Measurements from ENCODE around the gene SYCP2L. TPM values are rescaled to one million over a fixed set of nuclear protein-coding genes. Genes with fewer than 3 reads are reported as not detected.
"Not testable (repeated sequence)": the region's sequence is repeated elsewhere in the genome, so short reads cannot be mapped to it uniquely, and the experiment has no call there.

SYCP2L gene
- total and polyA plus RNA-seq, 2 donors from 2014 or later: 1.0 to 1.5 TPM

DNA sequence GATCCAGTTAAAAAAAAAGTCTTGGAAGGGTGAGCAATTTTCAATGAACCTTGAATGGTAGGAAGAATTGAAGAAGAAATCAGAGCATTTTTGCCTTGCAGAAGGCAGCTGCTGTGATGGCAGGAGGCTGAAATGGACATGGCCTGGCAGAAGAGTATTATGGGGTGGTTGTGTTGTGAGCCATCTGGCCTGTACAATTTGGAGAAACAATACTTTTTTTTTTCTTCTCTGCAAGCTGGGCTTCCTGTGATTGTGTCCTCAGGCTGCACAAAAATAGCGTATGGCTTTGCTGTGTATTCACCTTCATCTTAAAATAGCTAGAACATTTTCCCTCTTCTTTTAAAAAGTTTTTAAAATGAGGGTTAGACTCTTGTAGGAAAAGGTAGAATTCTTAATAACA is 21.4 kb downstream of the SYCP2L start:
- TF ChIP-seq, protein P1, sequence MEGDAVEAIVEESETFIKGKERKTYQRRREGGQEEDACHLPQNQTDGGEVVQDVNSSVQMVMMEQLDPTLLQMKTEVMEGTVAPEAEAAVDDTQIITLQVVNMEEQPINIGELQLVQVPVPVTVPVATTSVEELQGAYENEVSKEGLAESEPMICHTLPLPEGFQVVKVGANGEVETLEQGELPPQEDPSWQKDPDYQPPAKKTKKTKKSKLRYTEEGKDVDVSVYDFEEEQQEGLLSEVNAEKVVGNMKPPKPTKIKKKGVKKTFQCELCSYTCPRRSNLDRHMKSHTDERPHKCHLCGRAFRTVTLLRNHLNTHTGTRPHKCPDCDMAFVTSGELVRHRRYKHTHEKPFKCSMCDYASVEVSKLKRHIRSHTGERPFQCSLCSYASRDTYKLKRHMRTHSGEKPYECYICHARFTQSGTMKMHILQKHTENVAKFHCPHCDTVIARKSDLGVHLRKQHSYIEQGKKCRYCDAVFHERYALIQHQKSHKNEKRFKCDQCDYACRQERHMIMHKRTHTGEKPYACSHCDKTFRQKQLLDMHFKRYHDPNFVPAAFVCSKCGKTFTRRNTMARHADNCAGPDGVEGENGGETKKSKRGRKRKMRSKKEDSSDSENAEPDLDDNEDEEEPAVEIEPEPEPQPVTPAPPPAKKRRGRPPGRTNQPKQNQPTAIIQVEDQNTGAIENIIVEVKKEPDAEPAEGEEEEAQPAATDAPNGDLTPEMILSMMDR (IDR thresholded peaks at IDR 0.05; ENCODE audit: borderline replicate concordance, extremely low read depth, insufficient read depth): no peak
- intact Hi-C loops (cut with DNase I): no loop called here
- Histone ChIP-seq H3K4me3 (ENCODE audit: low read length in 3 of 3) (no peak overlapping the region), H3K9ac (ENCODE audit: low read length in 3 of 3) (no peak overlapping the region), H3K27ac (ENCODE audit: low read depth in 2 of 2, low read length in 2 of 2) (no peak overlapping the region), H3K36me3 (ENCODE audit: control insufficient read depth in 2 of 3, insufficient read depth in 3 of 3, low read length in 3 of 3) (no peaks in the 10 kb centered on the region), H3K4me1 (ENCODE audit: control insufficient read depth in 2 of 3, insufficient read depth in 2 of 3, low read depth in 1 of 3, low read length in 3 of 3) (no peaks in the 10 kb centered on the region), H3K9me3 (ENCODE audit: control insufficient read depth in 2 of 3, insufficient read depth in 1 of 3, low read length in 3 of 3) (no peaks in the 10 kb centered on the region), H3K27me3 (ENCODE audit: control insufficient read depth, insufficient read depth, low read length) (no peaks in the 10 kb centered on the region)
- no peak for DNase-seq
- no peak for FAIRE-seq

DNA sequence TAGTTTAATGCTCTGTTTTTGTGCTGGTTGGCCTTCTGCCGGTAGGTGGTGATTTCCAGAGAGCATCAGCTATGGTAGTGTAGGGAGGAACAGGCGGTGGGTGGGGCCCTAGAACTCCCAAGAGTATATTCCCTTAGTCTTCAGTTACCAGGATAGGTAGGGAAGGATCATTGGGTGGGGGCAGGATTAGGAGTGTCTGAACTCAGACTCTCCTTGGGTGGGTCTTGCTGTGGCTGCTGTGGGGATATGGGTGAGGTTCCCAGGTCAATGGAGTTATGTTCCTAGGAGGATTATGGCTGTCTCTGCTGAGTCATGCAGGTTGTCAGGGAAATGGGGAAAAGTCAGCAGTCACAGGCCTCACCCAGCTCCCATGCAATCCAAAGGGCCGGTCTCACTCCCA is 32.7 kb downstream of the SYCP2L start:
- intact Hi-C loops (cut with DNase I); DNase-seq; H3K27me3 ChIP-seq (ENCODE audit: control insufficient read depth, insufficient read depth, low read length); H3K4me1 ChIP-seq (ENCODE audit: control insufficient read depth in 2 of 3, insufficient read depth in 2 of 3, low read depth in 1 of 3, low read length in 3 of 3); FAIRE-seq; H3K4me3 ChIP-seq (ENCODE audit: low read length in 3 of 3); H3K9me3 ChIP-seq (ENCODE audit: control insufficient read depth in 2 of 3, insufficient read depth in 1 of 3, low read length in 3 of 3); H3K36me3 ChIP-seq (ENCODE audit: control insufficient read depth in 2 of 3, insufficient read depth in 3 of 3, low read length in 3 of 3); H3K9ac ChIP-seq (ENCODE audit: low read length in 3 of 3); H3K27ac ChIP-seq (ENCODE audit: low read depth in 2 of 2, low read length in 2 of 2): not testable (repeated sequence)

DNA sequence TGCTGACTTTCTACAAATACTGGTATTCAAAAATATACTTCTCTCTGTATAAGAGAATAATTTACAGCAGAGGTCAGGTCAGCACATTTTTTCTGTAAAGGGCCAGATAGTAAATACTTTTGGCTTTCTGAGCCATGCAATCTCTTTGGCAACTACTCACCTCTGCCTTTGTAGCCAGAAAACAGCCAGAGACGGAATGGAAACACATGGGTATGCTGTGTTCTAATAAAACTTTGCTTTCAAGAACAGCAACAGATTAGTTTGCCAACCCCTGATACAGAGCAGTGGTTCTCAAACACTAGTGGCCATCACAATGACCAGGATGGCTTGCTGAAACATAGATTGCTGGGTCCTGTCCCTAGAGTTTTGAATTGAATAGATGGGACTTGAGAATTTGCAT is 46.3 kb downstream of the SYCP2L start:
- no peaks in the 10 kb centered on the region for H3K36me3 ChIP-seq (ENCODE audit: control insufficient read depth in 2 of 3, insufficient read depth in 3 of 3, low read length in 3 of 3)
- DNase-seq (no peak), FAIRE-seq (no peak)
- TF ChIP-seq, protein P1 (IDR thresholded peaks at IDR 0.05; ENCODE audit: borderline replicate concordance, extremely low read depth, insufficient read depth): no peak
- H3K27ac ChIP-seq (ENCODE audit: low read depth in 2 of 2, low read length in 2 of 2): no peak overlapping the region
- intact Hi-C loops (cut with DNase I): no loop called here
- H3K4me1 ChIP-seq (ENCODE audit: control insufficient read depth in 2 of 3, insufficient read depth in 2 of 3, low read depth in 1 of 3, low read length in 3 of 3): no peaks in the 10 kb centered on the region
- H3K4me3 ChIP-seq (ENCODE audit: low read length in 3 of 3): no peak overlapping the region
- no peak overlapping the region for H3K9ac ChIP-seq (ENCODE audit: low read length in 3 of 3)
- no peaks in the 10 kb centered on the region for H3K9me3 ChIP-seq (ENCODE audit: control insufficient read depth in 2 of 3, insufficient read depth in 1 of 3, low read length in 3 of 3)
- H3K27me3 ChIP-seq (ENCODE audit: control insufficient read depth, insufficient read depth, low read length): no peaks in the 10 kb centered on the region

DNA sequence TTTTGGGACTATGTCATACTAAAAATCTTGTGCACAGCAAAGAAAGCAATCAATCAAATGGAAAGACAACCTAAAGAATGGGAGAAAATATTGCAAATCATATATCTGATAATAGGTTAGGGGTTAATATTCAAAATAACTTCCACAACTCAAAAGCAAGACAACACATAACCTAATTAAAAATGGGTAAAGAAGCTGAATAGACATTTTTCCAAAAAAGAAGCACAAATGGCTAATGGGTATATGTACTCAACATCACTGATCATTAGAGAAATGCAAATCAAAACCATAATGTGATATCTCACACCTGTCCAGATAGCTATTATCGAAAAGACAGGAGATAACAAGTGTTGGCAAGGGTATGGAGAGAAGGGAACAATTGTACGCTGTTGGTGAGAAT is 53.0 kb downstream of the SYCP2L start:
- TF ChIP-seq, protein P1 (IDR thresholded peaks at IDR 0.05; ENCODE audit: borderline replicate concordance, extremely low read depth, insufficient read depth): no peak
- intact Hi-C loops (cut with DNase I): no loop called here
- no peak for FAIRE-seq

More for the DNA sequence above, 53.0 kb downstream of the SYCP2L start:
- H3K36me3 ChIP-seq (ENCODE audit: control insufficient read depth in 2 of 3, insufficient read depth in 3 of 3, low read length in 3 of 3): no peaks in the 10 kb centered on the region
- H3K9me3 ChIP-seq (ENCODE audit: control insufficient read depth in 2 of 3, insufficient read depth in 1 of 3, low read length in 3 of 3): peaks cover 0 to 6% (median 0%) of the 10 kb centered on the region in 3 donors
- DNase-seq: no peak
- H3K9ac ChIP-seq (ENCODE audit: low read length in 3 of 3): no peak overlapping the region
- H3K4me1 ChIP-seq (ENCODE audit: control insufficient read depth in 2 of 3, insufficient read depth in 2 of 3, low read depth in 1 of 3, low read length in 3 of 3): no peaks in the 10 kb centered on the region
- H3K27ac ChIP-seq (ENCODE audit: low read depth in 2 of 2, low read length in 2 of 2): no peak overlapping the region
- H3K4me3 ChIP-seq (ENCODE audit: low read length in 3 of 3): no peak overlapping the region
- no peaks in the 10 kb centered on the region for H3K27me3 ChIP-seq (ENCODE audit: control insufficient read depth, insufficient read depth, low read length)
